Activated CD4-positive, alpha-beta T cell treated with anti-CD3 and anti-CD28 coated beads for 24 hours (primary cell): ENCODE results near the gene GTPBP6.
"Not testable (repeated sequence)": the region's sequence is repeated elsewhere in the genome, so short reads cannot be mapped to it uniquely, and the experiment has no call there.

Experiments used
- DNase-seq, 2 donors: peaks; one replicate each; pipeline ENCODE4 v3.0.0-alpha.2; 2020; ENCODE audit warnings: low read depth in 2 of 2

Gene GTPBP6

GRCh38 chrX:291411-291901, 27.1 kb downstream of the GTPBP6 start:
- DNase-seq = no peak

- no peak for DNase-seq
Observed at GRCh38 chrX:290476-291166, 28.0 kb downstream of the GTPBP6 start.

- no peak for DNase-seq
Observed at GRCh38 chrX:288561-288991, 30.0 kb downstream of the GTPBP6 start.

GRCh38 chrX:287670-288069, 30.9 kb downstream of the GTPBP6 start:
- no peak for DNase-seq

GRCh38 chrX:285076-285677, 33.4 kb downstream of the GTPBP6 start:
- no peak for DNase-seq

GRCh38 chrX:283115-283845, 35.3 kb downstream of the GTPBP6 start:
- peak; percentile 83 to 84 for DNase-seq

GRCh38 chrX:282000-282681, 36.5 kb downstream of the GTPBP6 start:
- DNase-seq = not testable (repeated sequence)

- no peak for DNase-seq
Observed at GRCh38 chrX:281166-281999, 37.2 kb downstream of the GTPBP6 start, which contains the start of gene PLCXD1. Gene PLCXD1, plus strand, starts transcription at chrX:281381. Its CDS starts 2,807 bp downstream, at chrX:284188.

GRCh38 chrX:280722-281121, 37.9 kb downstream of the GTPBP6 start:
- not testable (repeated sequence) for DNase-seq

GRCh38 chrX:279757-280604, 38.6 kb downstream of the GTPBP6 start:
- not testable (repeated sequence) for DNase-seq

- no peak for DNase-seq
Observed at GRCh38 chrX:276581-277201, 41.9 kb downstream of the GTPBP6 start.

- peak; percentile 23 to 43 for DNase-seq
Observed at GRCh38 chrX:275967-276580, 42.5 kb downstream of the GTPBP6 start.

- DNase-seq = no peak
Observed at GRCh38 chrX:275476-275966, 43.1 kb downstream of the GTPBP6 start.

GRCh38 chrX:274904-275475, 43.6 kb downstream of the GTPBP6 start:
- DNase-seq = no peak

GRCh38 chrX:270848-271367, 47.7 kb downstream of the GTPBP6 start:
- DNase-seq = no peak

GRCh38 chrX:267771-268261, 50.8 kb downstream of the GTPBP6 start:
- DNase-seq = no peak

GRCh38 chrX:265502-265901, 53.1 kb downstream of the GTPBP6 start:
- DNase-seq = no peak
